Sigmoid colon (tissue), 7 donors: ENCODE measurements around the gene SPATA13. TPM values are rescaled to one million over a fixed set of nuclear protein-coding genes. Genes with fewer than 3 reads are reported as not detected.
"Not testable (repeated sequence)": the region's sequence is repeated elsewhere in the genome, so short reads cannot be mapped to it uniquely, and the experiment has no call there.

Source experiments
- DNase-seq: peaks from one replicate; pipeline ENCODE4 v3.0.0-alpha.2; 2019
- H3K27ac ChIP-seq, 4 donors: fragments of 200-600 bp; sonication (generic); one replicate each; pipeline ENCODE4 v1.5.1; 2016 to 2019; ENCODE audit warnings: mild to moderate bottlenecking in 1 of 4
- H3K27me3 ChIP-seq, 3 donors: fragments of 200-600 bp; sonication (generic); one replicate each; pipeline ENCODE4 v1.5.1; 2019; ENCODE audit warnings: mild to moderate bottlenecking in 1 of 3
- H3K36me3 ChIP-seq, 4 donors: fragments of 200-600 bp; sonication (generic); one replicate each; pipeline ENCODE4 v1.5.1; 2016 to 2019
- H3K4me1 ChIP-seq, 4 donors: fragments of 200-600 bp; sonication (generic); one replicate each; pipeline ENCODE4 v1.5.1; 2017 to 2019
- H3K4me3 ChIP-seq, 4 donors: fragments of 200-600 bp; sonication (generic); one replicate each; pipeline ENCODE4 v1.5.1; 2017 to 2019; ENCODE audit warnings: mild to moderate bottlenecking in 2 of 4, moderate library complexity in 1 of 4
- H3K9me3 ChIP-seq, 4 donors: fragments of 200-600 bp in 3 of 4; sonication (generic) in 3 of 4; one replicate each; pipeline versions ENCODE4 v1.5.1 to v1.6.1; 2013 to 2019
- CTCF ChIP-seq, 4 experiments: fragments of 450-650 bp in 3 of 4; fragments of 200-600 bp in 1 of 4; IDR thresholded peaks; one replicate each; pipeline ENCODE4 v1.5.1; 2016 to 2019; ENCODE audit warnings: antibody characterized with exemption in 4 of 4, mild to moderate bottlenecking in 3 of 4, moderate library complexity in 2 of 4
- EP300 ChIP-seq, 4 donors: sonication (generic); formaldehyde crosslinking; IDR thresholded peaks; one replicate each; pipeline ENCODE4 v1.6.1; 2017; ENCODE audit warnings: antibody characterized with exemption in 4 of 4
- POLR2A ChIP-seq, 2 donors: fragments of 450-650 bp; IDR thresholded peaks; one replicate each; pipeline ENCODE4 v1.6.1; 2016; ENCODE audit warnings: antibody characterized with exemption in 2 of 2, mild to moderate bottlenecking in 2 of 2, moderate library complexity in 2 of 2
- POLR2AphosphoS5 ChIP-seq, 4 donors: sonication (generic); formaldehyde crosslinking; IDR thresholded peaks; one replicate each; pipeline ENCODE4 v1.6.1; 2017; ENCODE audit warnings: antibody characterized with exemption in 4 of 4
- WGBS, 2 donors: extraction: QIAGEN DNeasy Blood & Tissue Kit; methylation state at CpG; one replicate each; pipeline ENCODE4 v1.1.7; 2013; 5-methylcytosine and 5-hydroxymethylcytosine counted together
- intact Hi-C: fragments of 100-400 bp; cut with DNase I; formaldehyde crosslinking; loops from one replicate; pipeline ENCODE4 v1.15.1; 2023
- polyA plus RNA-seq, 3 donors: library from polyadenylated mRNA; stranded (reverse); fragments of 200-250 nt; gene quantifications; one replicate each; pipeline ENCODE4 v1.2.3, GENCODE V29; 2013
- total RNA-seq, 4 donors: library from RNA; depleted of rRNA; stranded (reverse); fragments of >200 nt; gene quantifications; one replicate each; pipeline ENCODE4 v1.1.0, GENCODE V29; 2016
- donor health status: healthy with polysubstance abuse.
- donor health status: Bipolar disorder and iron deficiency.
- donor health status: healthy.

Gene SPATA13
- total and polyA plus RNA-seq, 7 donors = 15.6 to 29.4 (median 18.1) TPM

GRCh38 chr13:24203273-24203672, 42.8 kb downstream of the SPATA13 start:
- Histone ChIP-seq H3K27me3 (no peaks in the 10 kb centered on the region), H3K4me1 (peaks cover 0 to 55% (median 51%) of the 10 kb centered on the region in 4 donors), H3K27ac (peak overlapping the region in 3 of 4 donors; percentile 53 to 79 (median 77)), H3K4me3 (no peak overlapping the region), H3K9me3 (no peaks in the 10 kb centered on the region), H3K36me3 (no peaks in the 10 kb centered on the region)
- 29 to 49% methylated on average over 3 of the region's 3 CpGs for WGBS, 2 donors
- no peak for DNase-seq
- no peak for TF ChIP-seq POLR2A (IDR thresholded peaks at IDR 0.05)
- no peak for TF ChIP-seq POLR2AphosphoS5 (IDR thresholded peaks at IDR 0.05)
- no peak for TF ChIP-seq EP300 (IDR thresholded peaks at IDR 0.05)
- TF ChIP-seq CTCF (IDR thresholded peaks at IDR 0.05) = no peak
- intact Hi-C loops = no loop called here

- Histone ChIP-seq H3K9me3 (no peaks in the 10 kb centered on the region), H3K27ac (peak overlapping the region in 3 of 4 donors; percentile 53 to 79 (median 77)), H3K4me1 (peaks cover 0 to 57% (median 50%) of the 10 kb centered on the region in 4 donors), H3K36me3 (no peaks in the 10 kb centered on the region), H3K27me3 (no peaks in the 10 kb centered on the region), H3K4me3 (no peak overlapping the region)
- intact Hi-C loops = no loop called here
- no peak for DNase-seq
- no peak for TF ChIP-seq CTCF (IDR thresholded peaks at IDR 0.05)
- no peak for TF ChIP-seq EP300 (IDR thresholded peaks at IDR 0.05)
- TF ChIP-seq POLR2AphosphoS5 (IDR thresholded peaks at IDR 0.05) = no peak
- no peak for TF ChIP-seq POLR2A (IDR thresholded peaks at IDR 0.05)
- 40 to 63% methylated on average over 1 of the region's 1 CpG for WGBS, 2 donors
Measured at GRCh38 chr13:24203811-24204210, 43.3 kb downstream of the SPATA13 start.

DNA sequence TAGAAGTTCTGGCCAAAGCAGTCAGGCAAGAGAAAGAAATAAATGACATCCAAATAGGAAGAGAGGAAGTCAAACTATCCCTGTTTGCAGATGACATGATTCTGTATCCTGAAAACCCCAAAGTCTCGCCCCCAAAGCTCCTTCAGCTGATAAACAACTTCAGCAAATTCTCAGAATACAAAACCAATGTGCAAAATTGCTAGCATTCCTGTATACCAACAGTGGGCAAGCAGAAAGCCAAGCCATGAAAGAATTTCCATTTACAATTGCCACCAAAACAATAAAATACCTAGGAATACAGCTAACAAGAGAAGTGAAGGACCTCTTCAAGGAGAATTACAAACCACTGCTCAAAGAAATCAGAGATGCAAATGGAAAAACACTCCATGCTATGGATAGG, 44.6 kb downstream of the SPATA13 start:
- H3K36me3 ChIP-seq, H3K9me3 ChIP-seq, H3K27me3 ChIP-seq, intact Hi-C loops, H3K4me3 ChIP-seq, DNase-seq: not testable (repeated sequence)
- H3K27ac ChIP-seq = peak overlapping the region in 2 of 4 donors; percentile 77 to 79
- peaks cover 0 to 51% (median 43%) of the 10 kb centered on the region in 4 donors for H3K4me1 ChIP-seq
- WGBS, 2 donors = 89 to 94% methylated on average over 1 of the region's 1 CpG

DNA sequence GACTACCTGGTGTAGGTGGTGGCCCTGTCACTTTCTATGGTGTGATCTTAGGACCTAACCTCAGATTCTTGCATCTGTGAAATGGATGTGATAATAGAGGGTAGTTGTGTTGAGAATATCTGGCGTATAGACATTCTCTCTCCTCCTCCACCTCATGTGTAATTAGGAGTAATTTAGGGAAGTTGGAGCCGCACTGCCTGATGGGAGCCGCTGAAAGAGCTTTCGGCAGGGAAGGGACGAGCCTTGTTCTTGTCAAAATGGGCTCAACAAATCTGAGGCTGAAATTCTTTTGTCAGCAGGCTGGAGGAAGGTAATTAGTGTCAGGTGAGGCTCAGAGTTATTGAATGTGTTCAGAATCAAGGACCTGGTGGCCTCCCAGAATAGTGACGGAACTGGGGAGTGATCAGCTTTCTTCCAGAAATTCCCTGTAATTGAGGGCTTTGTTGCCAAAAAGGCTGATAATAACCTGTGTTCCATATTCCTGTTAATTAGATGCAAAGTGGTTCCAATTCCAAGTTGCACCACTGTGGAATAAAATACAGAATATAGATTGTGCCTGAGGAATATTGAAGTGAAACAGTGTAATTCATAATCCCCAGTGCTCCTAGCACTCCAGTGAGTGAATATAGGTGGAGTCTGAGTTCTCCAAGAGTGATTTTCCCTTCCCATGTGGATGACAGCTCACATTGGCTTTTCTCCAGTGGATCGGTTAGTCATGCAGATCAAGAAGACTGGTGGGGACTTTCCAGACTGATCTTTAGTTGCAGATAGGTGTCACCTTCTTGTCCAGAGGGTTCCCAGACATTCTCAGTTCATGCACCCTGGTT, 47.5 kb downstream of the SPATA13 start:
- no peak overlapping the region for H3K27ac ChIP-seq
- no peaks in the 10 kb centered on the region for H3K36me3 ChIP-seq
- H3K27me3 ChIP-seq = no peaks in the 10 kb centered on the region
- no peak for DNase-seq
- peaks cover 0 to 40% (median 30%) of the 10 kb centered on the region in 4 donors for H3K4me1 ChIP-seq
- no peaks in the 10 kb centered on the region for H3K9me3 ChIP-seq
- no peak overlapping the region for H3K4me3 ChIP-seq
- 50 to 56% methylated on average over 7 of the region's 7 CpGs for WGBS, 2 donors
- intact Hi-C loops = no loop called here
- TF ChIP-seq POLR2AphosphoS5 (IDR thresholded peaks at IDR 0.05) = no peak
- no peak for TF ChIP-seq EP300 (IDR thresholded peaks at IDR 0.05)
- no peak for TF ChIP-seq POLR2A (IDR thresholded peaks at IDR 0.05)

- H3K27me3 ChIP-seq = no peaks in the 10 kb centered on the region
- no peak for DNase-seq
- no peaks in the 10 kb centered on the region for H3K36me3 ChIP-seq
- H3K4me1 ChIP-seq = peaks cover 0 to 29% (median 19%) of the 10 kb centered on the region in 4 donors
- intact Hi-C loops = no loop called here
- TF ChIP-seq EP300 (IDR thresholded peaks at IDR 0.05) (no peak), POLR2A (IDR thresholded peaks at IDR 0.05) (no peak), CTCF (IDR thresholded peaks at IDR 0.05) (peak in 1 of 4 experiments; percentile 4)
- H3K9me3 ChIP-seq = no peaks in the 10 kb centered on the region
- 93 to 96% methylated on average over 5 of the region's 5 CpGs for WGBS, 2 donors
- H3K4me3 ChIP-seq = no peak overlapping the region
- H3K27ac ChIP-seq = no peak overlapping the region
Measured at GRCh38 chr13:24209138-24209537, 48.6 kb downstream of the SPATA13 start.
